ENCODE data around the gene PIK3R6. TPM values are rescaled to one million over a fixed set of nuclear protein-coding genes. Genes with fewer than 3 reads are reported as not detected.

PIK3R6 gene
- total and polyA plus RNA-seq, 2 of the 13 experiments (the other 11 are each of a cell fraction or from before 2014, with no cell fraction given): not detected

DNA sequence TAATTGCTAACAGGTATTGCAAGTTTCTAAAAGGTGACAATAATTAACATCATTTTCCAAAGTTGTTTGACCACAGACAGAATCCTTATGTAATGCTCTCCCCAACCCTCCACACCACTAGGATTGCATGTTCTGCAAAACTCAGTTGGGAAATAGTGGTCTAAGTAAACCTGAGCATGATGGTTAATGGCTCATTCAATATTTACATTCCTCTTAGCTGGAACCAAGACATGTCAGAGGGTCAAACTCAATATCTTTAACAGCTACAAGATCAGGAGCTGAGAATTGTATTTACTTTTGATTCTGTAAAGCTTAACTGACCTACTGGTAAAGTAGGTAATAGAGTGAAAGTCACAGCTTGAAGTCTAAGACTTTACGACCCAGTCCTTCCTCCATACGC lies 78.5 kb downstream of the PIK3R6 start (continued):
- TF ChIP-seq PAXIP1 (CRISPR knock-in tag; conservative IDR thresholded peaks at IDR 0.05) (peak; percentile 51), KLF15 (CRISPR knock-in tag; IDR thresholded peaks at IDR 0.05; ENCODE audit: borderline replicate concordance) (no peak), PLRG1 (conservative IDR thresholded peaks at IDR 0.05) (no peak), ZNF709 (CRISPR knock-in tag; IDR thresholded peaks at IDR 0.05) (no peak), SOX6 (IDR thresholded peaks at IDR 0.05) (no peak), SOX6 (CRISPR knock-in tag; IDR thresholded peaks at IDR 0.05) (peak; percentile 56; the same call in 1 of the 2 replicates), ARNT2 (CRISPR knock-in tag; IDR thresholded peaks at IDR 0.05; ENCODE audit: low read depth) (no peak), SNAPC4 (CRISPR knock-in tag; IDR thresholded peaks at IDR 0.05) (no peak), FOXP1 (IDR thresholded peaks at IDR 0.05) (no peak), FOXP1 (CRISPR knock-in tag; IDR thresholded peaks at IDR 0.05) (peak; percentile 39; the same call in 1 of the 2 replicates), HMG20A (CRISPR knock-in tag; IDR thresholded peaks at IDR 0.05; ENCODE audit: borderline replicate concordance) (peak; percentile 85), ISL2 (CRISPR knock-in tag; IDR thresholded peaks at IDR 0.05) (peak; percentile 87), BCL6 (CRISPR knock-in tag; IDR thresholded peaks at IDR 0.05) (peak; percentile 86), NR2F2 (IDR thresholded peaks at IDR 0.05; ENCODE audit: borderline replicate concordance, low read depth) (peak; percentile 93), ZNF629 (CRISPR knock-in tag; conservative IDR thresholded peaks at IDR 0.05) (no peak)
- TF ChIP-seq, protein P1, sequence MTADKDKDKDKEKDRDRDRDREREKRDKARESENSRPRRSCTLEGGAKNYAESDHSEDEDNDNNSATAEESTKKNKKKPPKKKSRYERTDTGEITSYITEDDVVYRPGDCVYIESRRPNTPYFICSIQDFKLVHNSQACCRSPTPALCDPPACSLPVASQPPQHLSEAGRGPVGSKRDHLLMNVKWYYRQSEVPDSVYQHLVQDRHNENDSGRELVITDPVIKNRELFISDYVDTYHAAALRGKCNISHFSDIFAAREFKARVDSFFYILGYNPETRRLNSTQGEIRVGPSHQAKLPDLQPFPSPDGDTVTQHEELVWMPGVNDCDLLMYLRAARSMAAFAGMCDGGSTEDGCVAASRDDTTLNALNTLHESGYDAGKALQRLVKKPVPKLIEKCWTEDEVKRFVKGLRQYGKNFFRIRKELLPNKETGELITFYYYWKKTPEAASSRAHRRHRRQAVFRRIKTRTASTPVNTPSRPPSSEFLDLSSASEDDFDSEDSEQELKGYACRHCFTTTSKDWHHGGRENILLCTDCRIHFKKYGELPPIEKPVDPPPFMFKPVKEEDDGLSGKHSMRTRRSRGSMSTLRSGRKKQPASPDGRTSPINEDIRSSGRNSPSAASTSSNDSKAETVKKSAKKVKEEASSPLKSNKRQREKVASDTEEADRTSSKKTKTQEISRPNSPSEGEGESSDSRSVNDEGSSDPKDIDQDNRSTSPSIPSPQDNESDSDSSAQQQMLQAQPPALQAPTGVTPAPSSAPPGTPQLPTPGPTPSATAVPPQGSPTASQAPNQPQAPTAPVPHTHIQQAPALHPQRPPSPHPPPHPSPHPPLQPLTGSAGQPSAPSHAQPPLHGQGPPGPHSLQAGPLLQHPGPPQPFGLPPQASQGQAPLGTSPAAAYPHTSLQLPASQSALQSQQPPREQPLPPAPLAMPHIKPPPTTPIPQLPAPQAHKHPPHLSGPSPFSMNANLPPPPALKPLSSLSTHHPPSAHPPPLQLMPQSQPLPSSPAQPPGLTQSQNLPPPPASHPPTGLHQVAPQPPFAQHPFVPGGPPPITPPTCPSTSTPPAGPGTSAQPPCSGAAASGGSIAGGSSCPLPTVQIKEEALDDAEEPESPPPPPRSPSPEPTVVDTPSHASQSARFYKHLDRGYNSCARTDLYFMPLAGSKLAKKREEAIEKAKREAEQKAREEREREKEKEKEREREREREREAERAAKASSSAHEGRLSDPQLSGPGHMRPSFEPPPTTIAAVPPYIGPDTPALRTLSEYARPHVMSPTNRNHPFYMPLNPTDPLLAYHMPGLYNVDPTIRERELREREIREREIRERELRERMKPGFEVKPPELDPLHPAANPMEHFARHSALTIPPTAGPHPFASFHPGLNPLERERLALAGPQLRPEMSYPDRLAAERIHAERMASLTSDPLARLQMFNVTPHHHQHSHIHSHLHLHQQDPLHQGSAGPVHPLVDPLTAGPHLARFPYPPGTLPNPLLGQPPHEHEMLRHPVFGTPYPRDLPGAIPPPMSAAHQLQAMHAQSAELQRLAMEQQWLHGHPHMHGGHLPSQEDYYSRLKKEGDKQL (CRISPR knock-in tag; IDR thresholded peaks at IDR 0.05; ENCODE audit: low read depth): peak; percentile 94

Measured in HepG2 (cell line).